Keratinocyte (primary cell): ENCODE results near the gene TBC1D8. TPM values are rescaled to one million over a fixed set of nuclear protein-coding genes. Genes with fewer than 3 reads are reported as not detected.

ENCODE experiments used
- DNase-seq: peaks from one replicate; pipeline ENCODE4 v3.0.0-alpha.2; 2011; ENCODE audit warnings: low read depth, missing footprints, low spot score
- FAIRE-seq: peaks from 2 replicates; lab custom pipeline; 2011; peaks lifted over from hg19 to GRCh38; lab: Jason Lieb, UNC
- H2AFZ ChIP-seq: 2 replicates; pipeline ENCODE4 v1.6.0; 2012; ENCODE audit warnings: low read length, control low read depth, inconsistent platforms; ENCODE audit not compliant: control insufficient read depth
- H3K27ac ChIP-seq: 2 replicates; pipeline ENCODE4 v1.5.1; 2011; ENCODE audit warnings: low read length; ENCODE audit not compliant: control insufficient read depth, insufficient read depth
- H3K27me3 ChIP-seq: 3 replicates; pipeline ENCODE4 v1.6.0; 2011; ENCODE audit warnings: low read length; ENCODE audit not compliant: control insufficient read depth, insufficient read depth; ENCODE audit errors: extremely low read depth
- H3K36me3 ChIP-seq, 2 experiments: 2 replicates in 1 of 2; 3 replicates in 1 of 2; pipeline ENCODE4 v1.5.1; 2011; ENCODE audit warnings: low read length in 2 of 2, mild to moderate bottlenecking in 1 of 2; ENCODE audit not compliant: control insufficient read depth in 2 of 2, insufficient read depth in 2 of 2; ENCODE audit errors: extremely low read depth in 1 of 2
- H3K4me1 ChIP-seq: 3 replicates; pipeline ENCODE4 v1.5.1; 2011; ENCODE audit warnings: low read length; ENCODE audit not compliant: control insufficient read depth, insufficient read depth; ENCODE audit errors: extremely low read depth
- H3K4me2 ChIP-seq: 3 replicates; pipeline ENCODE4 v1.6.0; 2011; ENCODE audit warnings: low read depth, low read length; ENCODE audit not compliant: control insufficient read depth, insufficient read depth; ENCODE audit errors: extremely low read depth
- H3K4me3 ChIP-seq, 3 experiments: fragments of 200-600 bp in 1 of 3; sonication (generic) in 1 of 3; 2 replicates in 2 of 3; 3 replicates in 1 of 3; pipeline ENCODE4 v1.5.1; 2011 to 2016; ENCODE audit warnings: low read length in 3 of 3, mild to moderate bottlenecking in 3 of 3, control low read depth in 2 of 3, inconsistent platforms in 1 of 3, low read depth in 1 of 3, mixed read lengths in 1 of 3, mixed run types in 1 of 3, moderate library complexity in 1 of 3; ENCODE audit not compliant: control insufficient read depth in 2 of 3, insufficient read depth in 2 of 3; ENCODE audit errors: extremely low read depth in 1 of 3
- H3K79me2 ChIP-seq: 2 replicates; pipeline ENCODE4 v1.6.0; 2012; ENCODE audit warnings: low read length; ENCODE audit not compliant: control insufficient read depth, insufficient read depth
- H3K9ac ChIP-seq: 3 replicates; pipeline ENCODE4 v1.6.0; 2011; ENCODE audit warnings: low read length; ENCODE audit not compliant: control insufficient read depth, insufficient read depth; ENCODE audit errors: extremely low read depth
- H3K9me1 ChIP-seq: 3 replicates; pipeline ENCODE4 v1.6.0; 2011; ENCODE audit warnings: low read length; ENCODE audit not compliant: control insufficient read depth, insufficient read depth; ENCODE audit errors: extremely low read depth
- H3K9me3 ChIP-seq: 2 replicates; pipeline ENCODE4 v1.5.1; 2012; ENCODE audit warnings: low read depth, low read length; ENCODE audit not compliant: control insufficient read depth
- H4K20me1 ChIP-seq: 3 replicates; pipeline ENCODE4 v1.6.0; 2011; ENCODE audit warnings: low read length; ENCODE audit not compliant: control insufficient read depth, insufficient read depth; ENCODE audit errors: extremely low read depth
- CTCF ChIP-seq, 3 experiments: IDR thresholded peaks in 1 of 3; conservative IDR thresholded peaks in 1 of 3; optimal IDR thresholded peaks in 1 of 3; 2 replicates in 2 of 3; 3 replicates in 1 of 3; pipeline versions ENCODE3 to v1.5.1; 2011; ENCODE audit warnings: low read length in 3 of 3, mild to moderate bottlenecking in 3 of 3, moderate library complexity in 2 of 3, control low read depth in 1 of 3, inconsistent platforms in 1 of 3; ENCODE audit not compliant: insufficient read depth in 2 of 3; ENCODE audit errors: extremely low read depth in 1 of 3
- EZH2 ChIP-seq: IDR thresholded peaks from one replicate; pipeline ENCODE4 v1.6.1; 2012; ENCODE audit warnings: inconsistent platforms, mild to moderate bottlenecking, low read length, moderate library complexity
- dilution Hi-C: fragments of 300-500 bp; cut with MboI; formaldehyde crosslinking; loops from one replicate; pipeline ENCODE4 v1.7.0; 2020; ENCODE audit warnings: low sequenced_read_pairs; ENCODE audit not compliant: extremely low pct_ligation_motif_present
- polyA minus RNA-seq, 3 experiments: library from RNA; depleted of rRNA, polyadenylated mRNA; stranded (reverse); fragments of >200 nt; gene quantifications; 1 replicate in 1 of 3; 2 replicates in 1 of 3; 3 replicates in 1 of 3; pipeline ENCODE4 v1.2.3, GENCODE V29; 2011
- polyA plus RNA-seq, 5 experiments: library from polyadenylated mRNA; depleted of rRNA in 3 of 5; stranded (reverse) in 3 of 5; stranded (forward) in 1 of 5; unstranded in 1 of 5; fragments of >200 nt; gene quantifications; 1 replicate in 1 of 5; 2 replicates in 3 of 5; 3 replicates in 1 of 5; pipeline versions ENCODE4 v1.2.1 to v1.2.3, GENCODE V29; 2011 to 2012; ENCODE audit warnings: missing spikeins in 2 of 5, low read depth in 1 of 5, low replicate concordance in 1 of 5

Gene TBC1D8
- polyA plus RNA-seq (10.4 to 13.8 TPM (median 12.6 TPM) in 3 replicates), polyA minus RNA-seq (13.5 to 33.2 TPM (median 21.9 TPM) in 3 replicates)
- 14.3 TPM for polyA plus RNA-seq (2011; ENCODE audit: low read depth)
- polyA plus RNA-seq (2011; cell fraction: cytosol; rRNA removed), result 5.1 and 6.1 TPM in 2 replicates
- polyA plus RNA-seq (2011; cell fraction: nucleus; rRNA removed), result 46.9 and 56.0 TPM in 2 replicates
- 7.2 and 16.5 TPM in 2 replicates for polyA plus RNA-seq (2012; ENCODE audit: low replicate concordance)
- 5.2 TPM for polyA minus RNA-seq (2011; cell fraction: cytosol; rRNA and poly(A)+ RNA removed)
- polyA minus RNA-seq (2011; cell fraction: nucleus; rRNA and poly(A)+ RNA removed), result 15.9 and 22.5 TPM in 2 replicates

GRCh38 chr2:101151146-101151858 is at the start of gene TBC1D8:
TSS of gene TBC1D8 (minus strand) at chr2:101151382. CDS start at chr2:101151253, 129 bp downstream.
- Histone ChIP-seq H3K9ac (peak within 1 kb of the TSS; percentile 84), H3K36me3 (no peaks in the 10 kb centered on the region), H3K27ac (peak within 1 kb of the TSS; percentile 70), H4K20me1 (peaks cover 6% of the 10 kb centered on the region), H3K9me3 (no peaks in the 10 kb centered on the region), H3K79me2 (peaks cover 42% of the 10 kb centered on the region), H3K9me1 (peaks cover 3% of the 10 kb centered on the region), H3K4me3 (peak within 1 kb of the TSS; percentile 70 to 84 (median 76)), H3K4me2 (peak within 1 kb of the TSS; percentile 96), H3K4me1 (peaks cover 35% of the 10 kb centered on the region), H3K27me3 (no peaks in the 10 kb centered on the region), H2AFZ (peak within 1 kb of the TSS; percentile 87)
- dilution Hi-C loops, result no loop called here
- TF ChIP-seq CTCF (optimal IDR thresholded peaks at IDR 0.05 in 1 of 3, IDR thresholded peaks at IDR 0.05 in 1 of 3, conservative IDR thresholded peaks at IDR 0.05 in 1 of 3; ENCODE audit: extremely low read depth in 1 of 3, insufficient read depth in 2 of 3, low read length in 3 of 3) (no peak), EZH2 (no peak)
- DNase-seq (no peak), FAIRE-seq (no peak)

DNA sequence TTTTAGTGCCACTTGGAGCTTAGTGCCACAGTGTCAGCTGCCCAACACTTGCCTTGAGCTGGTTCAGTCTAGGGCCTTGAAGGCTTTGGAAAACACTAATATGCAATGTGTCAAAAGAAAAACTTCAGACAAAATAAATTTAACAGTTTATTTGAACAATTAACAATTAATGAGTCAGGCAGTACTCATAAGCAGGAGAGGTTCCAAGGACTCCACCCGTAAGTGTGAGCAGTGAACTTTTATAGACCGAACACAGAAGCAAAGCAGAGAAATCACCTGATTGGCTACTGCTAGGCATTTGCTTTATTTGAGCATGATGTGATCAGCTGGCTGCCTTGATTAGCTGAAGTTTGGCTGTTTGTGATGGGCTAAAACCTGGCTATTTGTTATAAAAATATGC is 49.5 kb upstream of the TBC1D8 start:
- Histone ChIP-seq H3K9ac (no peak overlapping the region), H3K4me3 (no peak overlapping the region), H3K36me3 (no peaks in the 10 kb centered on the region), H3K79me2 (no peaks in the 10 kb centered on the region), H4K20me1 (no peaks in the 10 kb centered on the region), H3K27ac (peak overlapping the region; percentile 70), H3K4me2 (peak overlapping the region; percentile 32), H3K9me3 (no peaks in the 10 kb centered on the region), H3K27me3 (no peaks in the 10 kb centered on the region), H3K9me1 (no peaks in the 10 kb centered on the region), H2AFZ (no peak overlapping the region), H3K4me1 (peaks cover 25% of the 10 kb centered on the region)
- dilution Hi-C loops, result loop anchor here (25.0 kb wide), 1 partner anchor 163 kb away; no protein-coding TSS in a partner anchor
- peak; percentile 75 for FAIRE-seq
- DNase-seq, result no peak
- TF ChIP-seq CTCF (optimal IDR thresholded peaks at IDR 0.05 in 1 of 3, IDR thresholded peaks at IDR 0.05 in 1 of 3, conservative IDR thresholded peaks at IDR 0.05 in 1 of 3; ENCODE audit: extremely low read depth in 1 of 3, insufficient read depth in 2 of 3, low read length in 3 of 3), result no peak
- no peak for TF ChIP-seq EZH2
